HG02610 (cell line): ENCODE data around the gene TUT1.
"Not testable (repeated sequence)": the region's sequence is repeated elsewhere in the genome, so short reads cannot be mapped to it uniquely, and the experiment has no call there.

ENCODE experiments used
- ATAC-seq: cut with Tn5 transposase; IDR thresholded peaks from one replicate; pipeline ENCODE4 v1.9.1; 2021; ENCODE audit warnings: mild to moderate bottlenecking, moderate library complexity; ENCODE audit not compliant: unreplicated experiment

TUT1 gene

DNA sequence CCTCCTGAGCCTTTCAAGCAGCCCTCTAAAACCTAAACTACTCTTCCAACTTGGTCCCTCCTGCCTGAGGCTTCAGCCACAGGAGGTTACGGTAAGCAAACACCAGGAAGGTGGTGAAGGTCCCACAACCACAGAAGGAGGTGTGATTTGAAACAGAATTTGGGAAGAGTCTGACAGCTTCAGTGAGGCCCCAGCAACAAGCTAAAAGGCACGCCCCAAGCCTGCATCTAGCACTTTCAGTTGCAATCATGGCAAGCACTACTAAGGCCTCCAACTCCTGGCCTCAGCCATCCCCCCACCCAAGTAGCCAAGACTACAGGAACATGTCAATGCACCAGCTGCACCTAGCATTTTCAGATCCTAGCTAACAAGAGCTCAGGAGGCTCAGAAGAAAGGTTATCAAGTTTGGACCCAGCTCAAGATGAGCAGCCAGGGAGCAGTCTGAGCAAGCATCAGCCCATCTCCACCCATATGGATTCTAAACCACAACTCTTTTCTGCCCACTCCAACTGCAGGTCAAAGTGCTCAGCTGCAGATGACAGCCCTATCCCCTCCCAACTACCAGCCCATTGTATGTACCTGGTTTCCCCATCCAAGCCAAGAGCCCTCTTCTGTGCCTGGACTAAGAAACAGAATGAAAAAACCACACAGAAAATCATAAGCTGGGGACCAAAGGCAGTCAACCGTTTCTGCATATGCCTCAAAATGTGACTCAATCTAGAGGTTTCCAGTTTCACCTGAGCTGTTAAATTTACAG, 34.3 kb downstream of the TUT1 start:
- peak; percentile 28 for ATAC-seq

GRCh38 chr11:62556108-62556874, 35.0 kb downstream of the TUT1 start:
- ATAC-seq, result peak; percentile 30

GRCh38 chr11:62555464-62556107, 35.7 kb downstream of the TUT1 start:
- peak; percentile 28 for ATAC-seq

DNA sequence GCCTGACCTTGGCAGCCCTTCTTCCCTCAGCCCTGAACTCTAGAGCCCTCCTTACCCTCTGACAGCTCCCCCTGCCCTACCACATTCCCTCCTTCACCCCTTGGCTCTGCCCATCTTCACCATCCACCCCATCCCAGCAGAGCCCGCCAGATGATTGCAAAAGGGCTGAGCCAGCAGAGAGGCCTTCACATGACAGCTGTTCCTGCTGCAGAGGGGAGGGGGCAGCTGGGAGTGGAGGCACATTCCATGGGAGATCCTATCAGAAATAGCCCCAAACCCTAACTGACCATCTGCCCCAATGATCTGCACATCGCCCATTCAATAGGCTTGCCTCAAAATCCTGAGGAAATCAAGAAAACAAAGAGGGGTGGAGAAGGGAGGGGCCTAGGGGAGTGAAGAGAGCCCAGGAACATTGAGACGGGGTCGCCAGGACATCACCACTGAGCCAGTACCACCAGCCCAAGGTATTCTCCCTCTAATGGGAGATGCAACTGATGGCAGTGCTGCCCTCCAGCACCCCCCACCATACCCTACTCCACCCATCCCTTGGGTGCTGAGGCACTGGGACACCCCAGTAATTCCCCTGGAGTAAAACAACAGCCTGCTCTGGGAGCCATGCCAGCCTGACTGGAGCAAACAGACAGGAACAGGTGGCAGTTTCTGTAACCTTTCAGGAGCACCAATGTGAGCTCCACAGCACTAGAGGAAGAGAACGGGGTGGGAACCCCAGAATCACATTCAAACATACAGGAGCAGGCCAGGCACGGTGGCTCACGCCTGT, 36.7 kb downstream of the TUT1 start:
- no peak for ATAC-seq

GRCh38 chr11:62553839-62554361, 37.4 kb downstream of the TUT1 start:
- ATAC-seq, result no peak

GRCh38 chr11:62553080-62553838, 38.1 kb downstream of the TUT1 start:
- ATAC-seq, result no peak

GRCh38 chr11:62552485-62553079, 38.7 kb downstream of the TUT1 start:
- ATAC-seq, result no peak

DNA sequence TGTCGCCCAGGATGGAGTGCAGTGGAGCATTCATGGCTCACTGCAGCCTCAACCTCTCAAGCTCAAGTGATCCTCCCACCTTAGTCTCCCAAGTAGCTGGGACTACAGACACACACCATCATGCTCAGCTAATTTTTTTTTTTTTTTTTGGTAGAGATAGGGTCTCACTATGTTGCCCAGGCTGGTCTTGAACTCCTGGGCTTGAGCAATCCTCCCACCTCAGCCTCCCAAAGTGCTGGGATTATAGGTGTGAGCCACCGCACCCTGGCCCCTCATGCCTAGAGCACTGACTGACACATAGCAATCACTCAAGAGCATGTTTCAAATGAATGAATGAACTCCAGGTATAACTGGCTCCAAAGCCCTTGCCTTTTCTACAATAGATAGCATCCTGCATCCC, 40.8 kb downstream of the TUT1 start:
- ATAC-seq, result not testable (repeated sequence)

- ATAC-seq, result no peak
These were observed 42.6 kb downstream of the TUT1 start for GRCh38 chr11:62548545-62549335.

GRCh38 chr11:62547691-62548281, 43.5 kb downstream of the TUT1 start:
- ATAC-seq, result no peak

- ATAC-seq, result no peak
These were observed 44.2 kb downstream of the TUT1 start for GRCh38 chr11:62546929-62547625.

DNA sequence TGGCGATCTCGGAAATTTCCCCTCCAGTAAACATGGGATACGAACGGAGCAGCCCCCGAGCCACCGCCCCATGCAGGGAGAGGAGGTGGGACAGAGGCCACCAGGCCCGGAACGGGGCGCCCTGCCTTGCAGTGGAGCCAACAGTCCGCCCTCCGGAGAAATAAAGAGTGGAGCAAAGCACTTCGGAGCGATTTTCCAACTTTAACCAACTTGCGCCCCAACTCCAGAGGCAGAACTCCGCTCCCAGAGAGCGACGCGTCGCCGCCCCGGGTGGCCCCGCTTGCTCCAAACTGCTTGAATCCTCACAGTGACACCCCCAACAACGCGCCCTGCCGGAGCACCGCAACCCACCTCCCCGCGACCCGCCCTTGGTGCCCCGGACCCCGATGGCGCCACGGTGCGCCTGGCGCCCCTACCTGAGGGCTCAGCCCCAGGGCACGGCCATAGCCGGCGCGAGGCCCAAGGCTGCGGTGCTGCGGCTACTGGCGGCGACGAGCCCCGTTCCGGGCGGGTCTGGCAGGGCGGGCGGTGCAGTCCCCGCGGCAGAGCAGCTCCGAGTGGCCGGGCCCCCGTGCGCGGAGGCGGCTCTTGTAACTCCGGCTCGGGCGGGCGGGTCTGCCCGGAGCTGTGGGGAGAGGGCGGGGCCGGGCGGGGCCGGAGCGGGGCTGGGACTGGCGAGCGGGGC, 44.9 kb downstream of the TUT1 start, which contains the start of gene AHNAK:
Gene AHNAK (minus strand): TSS at position 563 of the 685 bp plus-strand sequence. CDS start 10,708 bp downstream, outside the sequence.
- no peak for ATAC-seq

DNA sequence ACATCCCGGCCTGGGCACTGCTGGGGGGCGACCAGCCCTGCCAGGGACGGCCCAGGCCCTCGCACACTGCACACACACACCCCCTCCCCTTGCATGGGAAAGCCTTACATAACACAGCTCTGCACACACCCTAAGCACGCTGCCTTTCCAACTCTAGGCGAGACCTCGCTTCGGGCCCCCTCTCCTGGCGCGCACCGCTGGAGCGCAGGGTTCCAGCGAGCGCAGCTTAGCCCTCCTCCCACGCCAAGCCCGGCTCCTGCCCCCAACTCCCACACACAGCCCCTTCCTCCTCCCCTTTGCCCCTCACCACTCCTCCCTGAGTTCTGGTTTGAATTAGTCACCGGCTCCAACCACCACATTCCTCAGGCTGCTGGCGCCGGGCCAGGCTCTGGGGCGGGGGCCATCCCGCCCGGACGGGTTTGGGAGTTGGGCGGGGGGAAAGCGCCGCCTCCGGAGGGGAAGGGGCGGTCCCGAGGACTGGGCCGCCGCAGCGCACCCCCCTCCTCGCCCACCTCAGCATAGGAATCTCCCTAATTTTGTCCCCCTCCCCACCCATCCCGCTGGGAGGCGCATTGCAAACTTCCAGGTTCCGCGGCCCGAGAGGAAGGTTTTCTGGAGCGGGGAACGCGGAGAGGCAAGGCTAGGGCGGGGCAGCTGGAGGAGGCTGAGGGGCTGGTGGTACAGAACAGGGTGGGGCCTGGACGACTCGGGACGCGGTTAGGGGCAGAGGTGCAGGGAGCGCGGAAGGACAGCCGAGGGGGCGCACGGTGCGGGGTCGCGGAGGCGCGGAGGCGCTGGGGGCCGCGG, 45.7 kb downstream of the TUT1 start:
- no peak for ATAC-seq

GRCh38 chr11:62544581-62545436, 46.5 kb downstream of the TUT1 start:
- ATAC-seq, result no peak

- no peak for ATAC-seq
These were observed 47.5 kb downstream of the TUT1 start for GRCh38 chr11:62543680-62544444.
